Ovary (tissue), 9 donors: ENCODE measurements around the gene CACNA1H. TPM values are rescaled to one million over a fixed set of nuclear protein-coding genes. Genes with fewer than 3 reads are reported as not detected.

Experiments used
- DNase-seq, 5 donors: peaks; one replicate each; pipeline ENCODE4 v3.0.0-alpha.2; 2019 to 2020
- H3K27ac ChIP-seq, 2 donors: fragments of 200-600 bp; one replicate each; pipeline versions ENCODE4 v1.5.1 to v1.8.0; 2019 to 2022
- H3K27me3 ChIP-seq: fragments of 200-600 bp; one replicate; pipeline ENCODE4 v1.8.0; 2022
- H3K36me3 ChIP-seq: fragments of 200-600 bp; sonication (generic); one replicate; pipeline ENCODE4 v1.5.1; 2019
- H3K4me1 ChIP-seq: one replicate; pipeline ENCODE4 v1.8.1; 2013; ENCODE audit warnings: mild to moderate bottlenecking, moderate library complexity; ENCODE audit not compliant: insufficient read depth
- H3K4me3 ChIP-seq: fragments of 200-600 bp; sonication (generic); one replicate; pipeline ENCODE4 v1.5.1; 2017
- H3K9me3 ChIP-seq, 2 donors: fragments of 200-600 bp in 1 of 2; sonication (generic) in 1 of 2; one replicate each; pipeline versions ENCODE4 v1.5.1 to v1.8.1; 2013 to 2019; ENCODE audit warnings: mild to moderate bottlenecking in 1 of 2, moderate library complexity in 1 of 2
- CTCF ChIP-seq, 3 donors: fragments of 450-650 bp in 2 of 3; fragments of 200-600 bp in 1 of 3; IDR thresholded peaks; one replicate each; pipeline versions ENCODE4 v1.5.1 to v1.8.0; 2016 to 2022; ENCODE audit warnings: antibody characterized with exemption in 3 of 3, mild to moderate bottlenecking in 1 of 3
- EP300 ChIP-seq: sonication (generic); formaldehyde crosslinking; IDR thresholded peaks from one replicate; pipeline ENCODE4 v1.6.1; 2017; ENCODE audit warnings: antibody characterized with exemption
- POLR2A ChIP-seq: fragments of 450-650 bp; IDR thresholded peaks from one replicate; pipeline ENCODE4 v1.6.1; 2017; ENCODE audit warnings: antibody characterized with exemption, mild to moderate bottlenecking, moderate library complexity
- WGBS, 3 donors: extraction: QIAGEN DNeasy Blood & Tissue Kit in 1 of 3; methylation state at CpG; one replicate each; pipeline versions ENCODE4 v1.1.5 to v1.1.7; 2013 to 2017; 5-methylcytosine and 5-hydroxymethylcytosine counted together
- intact Hi-C, 4 donors: fragments of 100-400 bp; cut with DNase I; formaldehyde crosslinking; loops; one replicate each; pipeline versions ENCODE4 v1.11.0 to v1.15.1; 2022 to 2023
- polyA plus RNA-seq, 2 donors: library from polyadenylated mRNA; stranded (reverse); fragments of 200-250 nt in 1 of 2; fragments of 350-450 nt in 1 of 2; fragmentation: Illumina TruSeq in 1 of 2; extraction: RNeasy Lipid Tissue Mini Kit (QIAGEN cat#74804) in 1 of 2; gene quantifications; one replicate each; pipeline ENCODE4 v1.2.3, GENCODE V29; 2013 to 2014
- total RNA-seq, 7 donors: library from RNA; depleted of rRNA in 2 of 7; stranded (reverse); fragments of >200 nt in 2 of 7; fragmentation: NEBNext Ultra II Directional in 3 of 7; extraction: Animal tissue kit (Norgen Biotek cat#: 25700) in 3 of 7; gene quantifications; one replicate each; pipeline versions ENCODE4 v1.1.0 to v1.2.4, GENCODE V29; 2016 to 2023
- donor health status: DM: no; HTN: no; CAD: no; lungs with moderate emphysema.
- donor health status: DM: no; HTN: no; CAD: no.
- donor health status: Bipolar disorder and iron deficiency.
- donor health status: DM: yes; HTN: yes; CAD: no.
- donor health status: DM: no; HTN: no; CAD: no.
- donor health status: DM: yes; HTN: yes; CAD: no.

Gene CACNA1H
- total and polyA plus RNA-seq, 9 donors: 7.3 to 217 (median 106) TPM

GRCh38 chr16:1172651-1173050 lies 19.7 kb downstream of the CACNA1H start:
- 82 to 90% (median 89%) methylated on average over 13 of the region's 13 CpGs for WGBS, 3 donors
- no peak for DNase-seq
- no peaks in the 10 kb centered on the region for H3K9me3 ChIP-seq
- no peak overlapping the region for H3K4me3 ChIP-seq
- H3K36me3 ChIP-seq: no peaks in the 10 kb centered on the region
- H3K4me1 ChIP-seq: peaks cover 46% of the 10 kb centered on the region
- intact Hi-C loops: no loop called here
- H3K27ac ChIP-seq: peak overlapping the region; percentile 5 to 74
- no peak for TF ChIP-seq POLR2A
- no peak for TF ChIP-seq CTCF (IDR thresholded peaks at IDR 0.05)
- no peak for TF ChIP-seq EP300
- no peaks in the 10 kb centered on the region for H3K27me3 ChIP-seq

GRCh38 chr16:1173788-1174451 lies 21.0 kb downstream of the CACNA1H start:
- intact Hi-C loops: no loop called here
- no peak for TF ChIP-seq POLR2A
- no peak for TF ChIP-seq CTCF (IDR thresholded peaks at IDR 0.05)
- DNase-seq: peak in 1 of 5 donors; percentile 77
- H3K27me3 ChIP-seq: no peaks in the 10 kb centered on the region
- H3K9me3 ChIP-seq: no peaks in the 10 kb centered on the region
- H3K27ac ChIP-seq: peak overlapping the region; percentile 35 to 74
- no peaks in the 10 kb centered on the region for H3K36me3 ChIP-seq
- WGBS, 3 donors: 50 to 57% (median 54%) methylated on average over 12 to 14 of the region's 14 CpGs
- H3K4me1 ChIP-seq: peaks cover 34% of the 10 kb centered on the region
- H3K4me3 ChIP-seq: no peak overlapping the region

- Histone ChIP-seq H3K27me3 (no peaks in the 10 kb centered on the region), H3K9me3 (no peaks in the 10 kb centered on the region), H3K36me3 (no peaks in the 10 kb centered on the region), H3K4me1 (peaks cover 28% of the 10 kb centered on the region), H3K27ac (peak overlapping the region; percentile 32 to 35), H3K4me3 (no peak overlapping the region)
- intact Hi-C loops: no loop called here
- 45 to 51% (median 50%) methylated on average over 38 of the region's 38 CpGs for WGBS, 3 donors
- TF ChIP-seq EP300 (no peak), CTCF (IDR thresholded peaks at IDR 0.05) (no peak), POLR2A (no peak)
- peak in 1 of 5 donors; percentile 55 for DNase-seq
Observed at GRCh38 chr16:1174477-1175357, 21.8 kb downstream of the CACNA1H start.

- H3K9me3 ChIP-seq: no peaks in the 10 kb centered on the region
- WGBS, 3 donors: 87 to 89% (median 87%) methylated on average over 29 of the region's 29 CpGs
- H3K27me3 ChIP-seq: no peaks in the 10 kb centered on the region
- H3K4me3 ChIP-seq: no peak overlapping the region
- intact Hi-C loops: no loop called here
- DNase-seq: no peak
- no peak overlapping the region for H3K27ac ChIP-seq
- TF ChIP-seq POLR2A (no peak), EP300 (no peak), CTCF (IDR thresholded peaks at IDR 0.05) (no peak)
- no peaks in the 10 kb centered on the region for H3K36me3 ChIP-seq
- H3K4me1 ChIP-seq: peaks cover 32% of the 10 kb centered on the region
Observed at GRCh38 chr16:1175566-1176279, 22.8 kb downstream of the CACNA1H start.
